ENCODE data around the gene ALPK1. TPM values are rescaled to one million over a fixed set of nuclear protein-coding genes. Genes with fewer than 3 reads are reported as not detected.
"Not testable (repeated sequence)": the region's sequence is repeated elsewhere in the genome, so short reads cannot be mapped to it uniquely, and the experiment has no call there.

The ALPK1 gene
- total RNA-seq, 6 experiments from 2014 or later, result 5.8 to 9.0 (median 7.8) TPM

DNA sequence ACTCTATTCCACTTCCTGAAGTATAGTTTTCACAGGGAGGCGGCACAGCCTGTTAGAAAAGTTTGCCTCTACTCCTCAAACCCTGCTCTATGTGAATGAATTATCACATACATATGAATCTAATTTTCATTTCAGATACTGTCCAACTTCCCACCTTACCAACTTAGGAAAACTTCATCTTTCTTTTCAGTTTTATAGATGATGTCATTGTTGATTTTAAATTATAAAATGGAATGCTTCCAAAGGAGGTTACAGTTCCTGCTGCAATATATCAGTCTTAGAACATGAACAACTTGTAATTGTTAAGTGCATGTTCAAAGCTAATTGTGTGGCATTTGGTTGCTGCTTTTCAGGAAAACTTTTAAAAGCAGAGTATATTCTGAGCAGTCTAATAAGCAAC, 126.4 kb downstream of the ALPK1 start:
- Mint-ChIP-seq H3K27ac (no peak overlapping the region), H3K4me1 (ENCODE audit: low read depth) (peaks cover 13% of the 10 kb centered on the region; the same call in 1 of the 2 replicates), H3K36me3 (ENCODE audit: low read depth) (no peaks in the 10 kb centered on the region), H3K27me3 (ENCODE audit: insufficient read depth) (no peaks in the 10 kb centered on the region), H3K4me3 (no peak overlapping the region), H3K9me3 (no peaks in the 10 kb centered on the region)
- TF ChIP-seq, protein P1, sequence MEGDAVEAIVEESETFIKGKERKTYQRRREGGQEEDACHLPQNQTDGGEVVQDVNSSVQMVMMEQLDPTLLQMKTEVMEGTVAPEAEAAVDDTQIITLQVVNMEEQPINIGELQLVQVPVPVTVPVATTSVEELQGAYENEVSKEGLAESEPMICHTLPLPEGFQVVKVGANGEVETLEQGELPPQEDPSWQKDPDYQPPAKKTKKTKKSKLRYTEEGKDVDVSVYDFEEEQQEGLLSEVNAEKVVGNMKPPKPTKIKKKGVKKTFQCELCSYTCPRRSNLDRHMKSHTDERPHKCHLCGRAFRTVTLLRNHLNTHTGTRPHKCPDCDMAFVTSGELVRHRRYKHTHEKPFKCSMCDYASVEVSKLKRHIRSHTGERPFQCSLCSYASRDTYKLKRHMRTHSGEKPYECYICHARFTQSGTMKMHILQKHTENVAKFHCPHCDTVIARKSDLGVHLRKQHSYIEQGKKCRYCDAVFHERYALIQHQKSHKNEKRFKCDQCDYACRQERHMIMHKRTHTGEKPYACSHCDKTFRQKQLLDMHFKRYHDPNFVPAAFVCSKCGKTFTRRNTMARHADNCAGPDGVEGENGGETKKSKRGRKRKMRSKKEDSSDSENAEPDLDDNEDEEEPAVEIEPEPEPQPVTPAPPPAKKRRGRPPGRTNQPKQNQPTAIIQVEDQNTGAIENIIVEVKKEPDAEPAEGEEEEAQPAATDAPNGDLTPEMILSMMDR (IDR thresholded peaks at IDR 0.05), result no peak
- no peak for DNase-seq

DNA sequence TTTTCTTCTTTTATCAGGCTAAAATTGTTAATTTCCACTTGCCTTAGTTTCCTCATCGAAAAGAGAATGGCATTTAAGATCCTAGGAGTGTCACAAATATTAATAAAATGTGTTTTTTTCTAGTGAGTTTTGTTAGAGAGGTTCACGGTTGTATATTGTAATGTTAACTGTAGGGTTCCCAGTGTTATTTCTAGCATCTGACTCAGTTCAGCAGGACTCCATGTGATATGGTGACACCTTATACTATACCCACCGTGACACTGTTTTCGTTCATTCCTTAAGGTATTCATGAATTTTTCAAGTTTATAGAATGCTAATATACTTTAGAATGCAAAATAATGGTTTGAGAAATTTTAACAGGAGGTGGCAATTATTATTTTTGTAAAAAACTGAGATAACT, 128.7 kb downstream of the ALPK1 start:
- DNase-seq, result no peak
- Mint-ChIP-seq H3K9me3 (no peaks in the 10 kb centered on the region), H3K4me1 (ENCODE audit: low read depth) (peaks cover 13% of the 10 kb centered on the region; the same call in 1 of the 2 replicates), H3K36me3 (ENCODE audit: low read depth) (peaks cover 5% of the 10 kb centered on the region; the same call in 1 of the 2 replicates), H3K27ac (no peak overlapping the region), H3K4me3 (no peak overlapping the region), H3K27me3 (ENCODE audit: insufficient read depth) (no peaks in the 10 kb centered on the region)
- TF ChIP-seq, protein P1 (IDR thresholded peaks at IDR 0.05), result no peak

- Mint-ChIP-seq H3K36me3 (ENCODE audit: low read depth) (peaks cover 5% of the 10 kb centered on the region; the same call in 1 of the 2 replicates), H3K27ac (no peak overlapping the region), H3K9me3 (no peaks in the 10 kb centered on the region), H3K4me1 (ENCODE audit: low read depth) (peaks cover 13% of the 10 kb centered on the region; the same call in 1 of the 2 replicates), H3K4me3 (no peak overlapping the region), H3K27me3 (ENCODE audit: insufficient read depth) (no peaks in the 10 kb centered on the region)
- TF ChIP-seq, protein P1 (IDR thresholded peaks at IDR 0.05), result no peak
- no peak for DNase-seq
Measured at GRCh38 chr4:112426416-112426815, 129.2 kb downstream of the ALPK1 start.

DNA sequence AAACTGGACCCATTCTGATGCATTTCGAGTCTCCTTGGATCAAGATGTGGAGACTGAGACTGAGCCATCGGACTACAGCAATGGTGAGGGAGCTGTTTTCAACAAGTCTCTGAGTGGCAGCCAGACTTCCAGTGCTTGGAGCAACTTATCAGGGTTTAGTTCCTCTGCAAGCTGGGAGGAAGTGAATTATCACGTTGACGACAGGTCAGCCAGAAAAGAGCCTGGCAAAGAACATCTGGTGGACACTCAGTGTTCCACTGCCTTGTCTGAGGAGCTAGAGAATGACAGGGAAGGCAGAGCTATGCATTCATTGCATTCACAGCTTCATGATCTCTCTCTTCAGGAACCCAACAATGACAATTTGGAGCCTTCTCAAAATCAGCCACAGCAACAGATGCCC, 134.0 kb downstream of the ALPK1 start:
- TF ChIP-seq, protein P1 (IDR thresholded peaks at IDR 0.05), result no peak
- no peak for DNase-seq
- Mint-ChIP-seq H3K9me3 (no peaks in the 10 kb centered on the region), H3K4me3 (no peak overlapping the region), H3K4me1 (ENCODE audit: low read depth) (no peaks in the 10 kb centered on the region), H3K27ac (no peak overlapping the region), H3K27me3 (ENCODE audit: insufficient read depth) (no peaks in the 10 kb centered on the region), H3K36me3 (ENCODE audit: low read depth) (peaks cover 5% of the 10 kb centered on the region; the same call in 1 of the 2 replicates)

GRCh38 chr4:112436987-112437386, 139.8 kb downstream of the ALPK1 start:
- H3K4me1 Mint-ChIP-seq (ENCODE audit: low read depth), result no peaks in the 10 kb centered on the region
- H3K27ac Mint-ChIP-seq, result no peak overlapping the region
- H3K27me3 Mint-ChIP-seq (ENCODE audit: insufficient read depth), result no peaks in the 10 kb centered on the region; the same call in 1 of the 2 replicates
- no peak for DNase-seq
- H3K36me3 Mint-ChIP-seq (ENCODE audit: low read depth), result peaks cover 5% of the 10 kb centered on the region; the same call in 1 of the 2 replicates
- no peak overlapping the region for H3K4me3 Mint-ChIP-seq
- TF ChIP-seq, protein P1 (IDR thresholded peaks at IDR 0.05), result no peak
- H3K9me3 Mint-ChIP-seq, result no peaks in the 10 kb centered on the region

GRCh38 chr4:112442226-112442625, 145.1 kb downstream of the ALPK1 start:
- peaks cover 22% of the 10 kb centered on the region; the same call in 1 of the 2 replicates for H3K36me3 Mint-ChIP-seq (ENCODE audit: low read depth)
- not testable (repeated sequence) for H3K9me3 Mint-ChIP-seq; H3K27me3 Mint-ChIP-seq (ENCODE audit: insufficient read depth); H3K4me3 Mint-ChIP-seq; H3K4me1 Mint-ChIP-seq (ENCODE audit: low read depth); DNase-seq; H3K27ac Mint-ChIP-seq

All from HFFc6 (cell line).